ENCODE data around the gene PIGL.
"Not testable (repeated sequence)": the region's sequence is repeated elsewhere in the genome, so short reads cannot be mapped to it uniquely, and the experiment has no call there.

Gene PIGL

GRCh38 chr17:16222406-16222805 lies 5.4 kb downstream of the PIGL start:
- no peak for DNase-seq

GRCh38 chr17:16229912-16230561 lies 13.0 kb downstream of the PIGL start:
- DNase-seq, result not testable (repeated sequence)

GRCh38 chr17:16232391-16232790 lies 15.4 kb downstream of the PIGL start:
- no peak for DNase-seq

GRCh38 chr17:16239931-16240330 lies 22.9 kb downstream of the PIGL start:
- DNase-seq, result no peak

GRCh38 chr17:16241906-16242399 lies 24.9 kb downstream of the PIGL start:
- no peak for DNase-seq

- no peak for DNase-seq
Measured at GRCh38 chr17:16243385-16243784, 26.4 kb downstream of the PIGL start.

- DNase-seq, result no peak
Measured at GRCh38 chr17:16243801-16244567, 27.0 kb downstream of the PIGL start.

GRCh38 chr17:16247586-16247984 lies 30.6 kb downstream of the PIGL start:
- DNase-seq, result no peak

- DNase-seq, result no peak
Measured at GRCh38 chr17:16250635-16251034, 33.6 kb downstream of the PIGL start.

- no peak for DNase-seq
Measured at GRCh38 chr17:16251043-16251442, 34.0 kb downstream of the PIGL start.

- no peak for DNase-seq
Measured at GRCh38 chr17:16251556-16251955, 34.5 kb downstream of the PIGL start.

- no peak for DNase-seq
Measured at GRCh38 chr17:16254773-16255400, 37.9 kb downstream of the PIGL start.

GRCh38 chr17:16255481-16255921 lies 38.5 kb downstream of the PIGL start:
- DNase-seq, result no peak

- DNase-seq, result no peak
Measured at GRCh38 chr17:16258901-16259300, 41.9 kb downstream of the PIGL start.

- DNase-seq, result no peak
Measured at GRCh38 chr17:16259926-16260325, 42.9 kb downstream of the PIGL start.

GRCh38 chr17:16261049-16261448 lies 44.0 kb downstream of the PIGL start:
- no peak for DNase-seq

GRCh38 chr17:16262201-16262600 lies 45.2 kb downstream of the PIGL start:
- no peak for DNase-seq

- DNase-seq, result no peak
Measured at GRCh38 chr17:16267174-16267573, 50.2 kb downstream of the PIGL start.

GRCh38 chr17:16269658-16270057 lies 52.6 kb downstream of the PIGL start:
- no peak for DNase-seq

- no peak for DNase-seq
Measured at GRCh38 chr17:16272111-16272840, 55.3 kb downstream of the PIGL start.

- DNase-seq, result no peak
Measured at GRCh38 chr17:16273499-16273898, 56.5 kb downstream of the PIGL start.

- DNase-seq, result no peak
Measured at GRCh38 chr17:16273929-16274339, 56.9 kb downstream of the PIGL start.

GRCh38 chr17:16275024-16275423 lies 58.0 kb downstream of the PIGL start:
- DNase-seq, result no peak

All from CD4-positive, alpha-beta T cell treated with Interleukin-4 for 4 hours (primary cell).